ENCODE measurements around the gene NDUFAF4.

Gene NDUFAF4

DNA sequence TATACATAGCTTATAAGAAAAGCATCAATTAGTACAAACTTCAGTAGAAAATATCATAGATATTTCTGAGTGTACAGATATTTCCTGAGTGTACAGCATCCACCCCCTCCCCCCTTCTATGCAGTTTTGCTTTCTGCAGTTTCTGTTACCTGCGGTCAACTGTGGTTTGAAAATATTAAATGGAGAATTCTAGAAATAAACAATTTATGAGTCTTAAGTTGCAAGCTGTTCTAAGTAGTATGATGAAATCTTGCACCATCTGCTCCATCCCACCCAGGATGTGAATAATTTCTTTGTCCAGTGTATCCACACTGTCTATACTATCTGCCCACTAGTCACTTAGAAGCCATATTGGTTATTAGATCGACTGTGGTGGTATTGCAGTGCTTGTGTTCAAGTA is 44.6 kb downstream of the NDUFAF4 start:
- 60% methylated on average over 1 of the region's 2 CpGs for WGBS
- no peak overlapping the region for H2AFZ ChIP-seq (ENCODE audit: low read depth, low read length)
- H2BK15ac ChIP-seq (ENCODE audit: low read depth, poor library complexity, severe bottlenecking) = no peak overlapping the region
- no peak overlapping the region for H4K91ac ChIP-seq (ENCODE audit: low read length)
- H3K4me1 ChIP-seq (ENCODE audit: control insufficient read depth, insufficient read depth, low read depth, low read length) = no peaks in the 10 kb centered on the region
- no peak overlapping the region for H4K8ac ChIP-seq (ENCODE audit: low read length)
- H3K79me1 ChIP-seq (replicated peaks; ENCODE audit: low read length, poor library complexity, severe bottlenecking) = no peaks in the 10 kb centered on the region
- no peak overlapping the region for H2AK5ac ChIP-seq (ENCODE audit: low read length, severe bottlenecking)
- H3K27ac ChIP-seq (ENCODE audit: low read length, poor library complexity, severe bottlenecking) = no peak overlapping the region
- peaks cover 0 to 6% of the 10 kb centered on the region in 2 experiments for H3K27me3 ChIP-seq (ENCODE audit: control insufficient read depth in 1 of 2, insufficient read depth in 1 of 2, low read length in 2 of 2)
- no peak overlapping the region for H3K23ac ChIP-seq (ENCODE audit: low read length in 2 of 2)
- no peak overlapping the region for H3K18ac ChIP-seq (ENCODE audit: low read depth in 1 of 2, low read length in 2 of 2)
- no peak overlapping the region for H2BK5ac ChIP-seq (ENCODE audit: low read depth, low read length, poor library complexity, severe bottlenecking)
- no peak overlapping the region for H3K4me2 ChIP-seq (ENCODE audit: low read length, poor library complexity, severe bottlenecking)
- H3K14ac ChIP-seq (ENCODE audit: low read length in 2 of 2) = no peak overlapping the region
- no peak overlapping the region for H3K9ac ChIP-seq (ENCODE audit: low read length)
- no peak overlapping the region for H2BK12ac ChIP-seq (ENCODE audit: low read length in 2 of 2)
- no peak overlapping the region for H3K4me3 ChIP-seq (ENCODE audit: insufficient read depth in 1 of 2, low read depth in 1 of 2, low read length in 2 of 2)
- no peak overlapping the region for H3K4ac ChIP-seq (ENCODE audit: low read depth in 1 of 2, low read length in 2 of 2)
- no peaks in the 10 kb centered on the region for H3K36me3 ChIP-seq (ENCODE audit: control insufficient read depth in 1 of 2, insufficient read depth in 2 of 2, low read depth in 1 of 2, low read length in 2 of 2)
- peak; percentile 55 for DNase-seq
- no peaks in the 10 kb centered on the region for H3K9me3 ChIP-seq (ENCODE audit: control insufficient read depth, low read length)
- no peak overlapping the region for H2BK120ac ChIP-seq (ENCODE audit: low read depth, low read length)

GRCh38 chr6:96852605-96853004 is 45.1 kb downstream of the NDUFAF4 start:
- Histone ChIP-seq H3K4me1 (ENCODE audit: control insufficient read depth, insufficient read depth, low read depth, low read length) (no peaks in the 10 kb centered on the region), H4K8ac (ENCODE audit: low read length) (no peak overlapping the region), H2BK120ac (ENCODE audit: low read depth, low read length) (no peak overlapping the region), H4K91ac (ENCODE audit: low read length) (no peak overlapping the region), H2BK15ac (ENCODE audit: low read depth, poor library complexity, severe bottlenecking) (no peak overlapping the region), H3K14ac (ENCODE audit: low read length in 2 of 2) (no peak overlapping the region), H2BK12ac (ENCODE audit: low read length in 2 of 2) (no peak overlapping the region), H3K9ac (ENCODE audit: low read length) (no peak overlapping the region), H3K79me1 (replicated peaks; ENCODE audit: low read length, poor library complexity, severe bottlenecking) (no peaks in the 10 kb centered on the region), H3K23ac (ENCODE audit: low read length in 2 of 2) (no peak overlapping the region), H3K27me3 (ENCODE audit: control insufficient read depth in 1 of 2, insufficient read depth in 1 of 2, low read length in 2 of 2) (peaks cover 0 to 2% of the 10 kb centered on the region in 2 experiments), H2AK5ac (ENCODE audit: low read length, severe bottlenecking) (no peak overlapping the region), H2BK5ac (ENCODE audit: low read depth, low read length, poor library complexity, severe bottlenecking) (no peak overlapping the region), H3K9me3 (ENCODE audit: control insufficient read depth, low read length) (no peaks in the 10 kb centered on the region), H2AFZ (ENCODE audit: low read depth, low read length) (no peak overlapping the region), H3K27ac (ENCODE audit: low read length, poor library complexity, severe bottlenecking) (no peak overlapping the region), H3K4me2 (ENCODE audit: low read length, poor library complexity, severe bottlenecking) (no peak overlapping the region), H3K4me3 (ENCODE audit: insufficient read depth in 1 of 2, low read depth in 1 of 2, low read length in 2 of 2) (no peak overlapping the region), H3K18ac (ENCODE audit: low read depth in 1 of 2, low read length in 2 of 2) (no peak overlapping the region), H3K36me3 (ENCODE audit: control insufficient read depth in 1 of 2, insufficient read depth in 2 of 2, low read depth in 1 of 2, low read length in 2 of 2) (no peaks in the 10 kb centered on the region), H3K4ac (ENCODE audit: low read depth in 1 of 2, low read length in 2 of 2) (no peak overlapping the region)
- over 99% methylated on average over 3 of the region's 3 CpGs for WGBS
- DNase-seq = no peak

DNA sequence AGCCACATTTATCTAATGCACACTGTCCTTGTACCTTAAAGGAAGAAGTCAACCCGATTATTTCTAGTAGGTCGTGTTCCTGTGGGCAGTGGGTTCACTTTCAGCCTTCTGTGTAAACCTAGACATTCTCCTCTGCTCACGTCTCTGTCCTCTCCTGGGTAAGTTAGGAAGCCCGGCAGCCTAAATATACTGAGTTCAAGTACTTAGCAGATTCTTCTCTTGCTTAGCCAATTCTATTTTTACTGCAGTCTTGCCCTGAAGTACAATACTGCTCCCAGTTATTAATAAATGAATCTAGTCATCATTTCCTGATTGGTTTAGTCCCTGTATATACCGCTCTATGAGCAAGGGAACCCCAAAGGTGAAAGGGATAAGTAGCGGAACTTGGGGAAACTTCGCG is 45.8 kb downstream of the NDUFAF4 start:
- WGBS = 91% methylated on average over 6 of the region's 8 CpGs
- H3K27ac ChIP-seq (ENCODE audit: low read length, poor library complexity, severe bottlenecking) = no peak overlapping the region
- H2BK5ac ChIP-seq (ENCODE audit: low read depth, low read length, poor library complexity, severe bottlenecking) = no peak overlapping the region
- H3K36me3 ChIP-seq (ENCODE audit: control insufficient read depth in 1 of 2, insufficient read depth in 2 of 2, low read depth in 1 of 2, low read length in 2 of 2) = no peaks in the 10 kb centered on the region
- no peak overlapping the region for H3K9ac ChIP-seq (ENCODE audit: low read length)
- H3K4me3 ChIP-seq (ENCODE audit: insufficient read depth in 1 of 2, low read depth in 1 of 2, low read length in 2 of 2) = no peak overlapping the region
- H3K27me3 ChIP-seq (ENCODE audit: control insufficient read depth in 1 of 2, insufficient read depth in 1 of 2, low read length in 2 of 2) = peaks cover 0 to 2% of the 10 kb centered on the region in 2 experiments
- H3K18ac ChIP-seq (ENCODE audit: low read depth in 1 of 2, low read length in 2 of 2) = no peak overlapping the region
- H3K4me2 ChIP-seq (ENCODE audit: low read length, poor library complexity, severe bottlenecking) = no peak overlapping the region
- H2BK12ac ChIP-seq (ENCODE audit: low read length in 2 of 2) = no peak overlapping the region
- DNase-seq = no peak
- H4K8ac ChIP-seq (ENCODE audit: low read length) = no peak overlapping the region
- no peak overlapping the region for H2AK5ac ChIP-seq (ENCODE audit: low read length, severe bottlenecking)
- no peak overlapping the region for H2BK120ac ChIP-seq (ENCODE audit: low read depth, low read length)
- H3K23ac ChIP-seq (ENCODE audit: low read length in 2 of 2) = no peak overlapping the region
- no peaks in the 10 kb centered on the region for H3K79me1 ChIP-seq (replicated peaks; ENCODE audit: low read length, poor library complexity, severe bottlenecking)
- no peak overlapping the region for H3K4ac ChIP-seq (ENCODE audit: low read depth in 1 of 2, low read length in 2 of 2)
- H3K14ac ChIP-seq (ENCODE audit: low read length in 2 of 2) = no peak overlapping the region
- H2AFZ ChIP-seq (ENCODE audit: low read depth, low read length) = no peak overlapping the region
- H3K9me3 ChIP-seq (ENCODE audit: control insufficient read depth, low read length) = no peaks in the 10 kb centered on the region
- H4K91ac ChIP-seq (ENCODE audit: low read length) = no peak overlapping the region
- H2BK15ac ChIP-seq (ENCODE audit: low read depth, poor library complexity, severe bottlenecking) = no peak overlapping the region
- H3K4me1 ChIP-seq (ENCODE audit: control insufficient read depth, insufficient read depth, low read depth, low read length) = no peaks in the 10 kb centered on the region

- peaks cover 0 to 2% of the 10 kb centered on the region in 2 experiments for H3K27me3 ChIP-seq (ENCODE audit: control insufficient read depth in 1 of 2, insufficient read depth in 1 of 2, low read length in 2 of 2)
- no peak for DNase-seq
- H3K4me2 ChIP-seq (ENCODE audit: low read length, poor library complexity, severe bottlenecking) = no peak overlapping the region
- H3K79me1 ChIP-seq (replicated peaks; ENCODE audit: low read length, poor library complexity, severe bottlenecking) = no peaks in the 10 kb centered on the region
- no peak overlapping the region for H2BK120ac ChIP-seq (ENCODE audit: low read depth, low read length)
- H3K9ac ChIP-seq (ENCODE audit: low read length) = no peak overlapping the region
- H2BK12ac ChIP-seq (ENCODE audit: low read length in 2 of 2) = no peak overlapping the region
- H3K9me3 ChIP-seq (ENCODE audit: control insufficient read depth, low read length) = peaks cover 7% of the 10 kb centered on the region
- H3K36me3 ChIP-seq (ENCODE audit: control insufficient read depth in 1 of 2, insufficient read depth in 2 of 2, low read depth in 1 of 2, low read length in 2 of 2) = no peaks in the 10 kb centered on the region
- H3K18ac ChIP-seq (ENCODE audit: low read depth in 1 of 2, low read length in 2 of 2) = no peak overlapping the region
- no peak overlapping the region for H2BK15ac ChIP-seq (ENCODE audit: low read depth, poor library complexity, severe bottlenecking)
- no peak overlapping the region for H2AFZ ChIP-seq (ENCODE audit: low read depth, low read length)
- no peak overlapping the region for H4K91ac ChIP-seq (ENCODE audit: low read length)
- no peak overlapping the region for H2BK5ac ChIP-seq (ENCODE audit: low read depth, low read length, poor library complexity, severe bottlenecking)
- no peak overlapping the region for H3K23ac ChIP-seq (ENCODE audit: low read length in 2 of 2)
- no peak overlapping the region for H4K8ac ChIP-seq (ENCODE audit: low read length)
- H3K4ac ChIP-seq (ENCODE audit: low read depth in 1 of 2, low read length in 2 of 2) = no peak overlapping the region
- H3K4me3 ChIP-seq (ENCODE audit: insufficient read depth in 1 of 2, low read depth in 1 of 2, low read length in 2 of 2) = no peak overlapping the region
- H3K27ac ChIP-seq (ENCODE audit: low read length, poor library complexity, severe bottlenecking) = no peak overlapping the region
- H3K14ac ChIP-seq (ENCODE audit: low read length in 2 of 2) = no peak overlapping the region
- H2AK5ac ChIP-seq (ENCODE audit: low read length, severe bottlenecking) = no peak overlapping the region
- 60% methylated on average over 1 of the region's 2 CpGs for WGBS
- H3K4me1 ChIP-seq (ENCODE audit: control insufficient read depth, insufficient read depth, low read depth, low read length) = no peaks in the 10 kb centered on the region
Observed at GRCh38 chr6:96849615-96850014, 48.1 kb downstream of the NDUFAF4 start.

Measured in mesenchymal stem cell (in vitro differentiated cells and primary cell).